ENCODE data around the gene SLC22A6.

Gene SLC22A6

GRCh38 chr11:62933285-62933684, 51.5 kb downstream of the SLC22A6 start:
- DNase-seq, result no peak

GRCh38 chr11:62931499-62932278, 53.1 kb downstream of the SLC22A6 start:
- peak in 2 of 58 donors; percentile 8 to 23 for DNase-seq

GRCh38 chr11:62930666-62931065, 54.1 kb downstream of the SLC22A6 start:
- no peak for DNase-seq

GRCh38 chr11:62930157-62930556, 54.6 kb downstream of the SLC22A6 start:
- DNase-seq, result peak in 2 of 58 donors; percentile 19 to 22

GRCh38 chr11:62928011-62928410, 56.8 kb downstream of the SLC22A6 start:
- no peak for DNase-seq

GRCh38 chr11:62926680-62927455, 57.9 kb downstream of the SLC22A6 start:
- no peak for DNase-seq
